Measurements from ENCODE around the gene SLC25A47. TPM values are rescaled to one million over a fixed set of nuclear protein-coding genes. Genes with fewer than 3 reads are reported as not detected.

The SLC25A47 gene
- total RNA-seq, 1 experiment from 2014 or later = 0.13 TPM

- Histone ChIP-seq H2BK120ac (ENCODE audit: low read depth, low read length, poor library complexity, severe bottlenecking) (no peak overlapping the region), H3K23ac (ENCODE audit: insufficient read length, low read depth, low read length) (no peak overlapping the region), H3K18ac (ENCODE audit: insufficient read length, low read depth, low read length) (no peak overlapping the region), H3K23me2 (ENCODE audit: insufficient read length, low read depth, low read length, poor library complexity, severe bottlenecking) (no peaks in the 10 kb centered on the region), H2BK20ac (ENCODE audit: low read depth, low read length, poor library complexity, severe bottlenecking) (no peak overlapping the region), H3K56ac (ENCODE audit: insufficient read length, low read depth, low read length) (no peak overlapping the region), H2BK5ac (ENCODE audit: insufficient read length, low read length) (no peak overlapping the region), H3K27ac (ENCODE audit: insufficient read length, low read depth, low read length) (no peak overlapping the region), H2AK5ac (ENCODE audit: insufficient read length, low read length) (no peak overlapping the region), H3K27me3 (ENCODE audit: insufficient read depth, low read length) (no peaks in the 10 kb centered on the region), H2AFZ (ENCODE audit: low read length) (no peak overlapping the region), H3K79me2 (ENCODE audit: insufficient read depth, low read length) (peaks cover 12% of the 10 kb centered on the region; the same call in 1 of the 2 replicates), H3T11ph (ENCODE audit: low read length) (no peak overlapping the region), H3K4me1 (ENCODE audit: insufficient read depth, low read length) (no peaks in the 10 kb centered on the region; the same call in 1 of the 2 replicates), H3K9ac (ENCODE audit: extremely low read depth, insufficient read length, low read length) (no peak overlapping the region), H4K8ac (replicated peaks; ENCODE audit: insufficient read length, low read depth, low read length) (no peak overlapping the region), H3K9me3 (ENCODE audit: control insufficient read depth, low read depth, low read length) (no peaks in the 10 kb centered on the region), H3K4me2 (ENCODE audit: insufficient read depth, insufficient read length, low read length) (no peak overlapping the region), H4K20me1 (ENCODE audit: control insufficient read depth, insufficient read depth, insufficient read length) (no peaks in the 10 kb centered on the region), H3K79me1 (ENCODE audit: insufficient read depth, low read depth, low read length, poor library complexity, severe bottlenecking) (peaks cover 6% of the 10 kb centered on the region), H2BK12ac (ENCODE audit: insufficient read length, low read depth, low read length) (no peak overlapping the region), H3K14ac (ENCODE audit: insufficient read depth, low read length) (no peak overlapping the region), H4K91ac (ENCODE audit: insufficient read length, low read depth, low read length) (no peak overlapping the region), H3K4ac (ENCODE audit: low read depth, low read length) (no peak overlapping the region), H2BK15ac (ENCODE audit: low read depth, low read length) (no peak overlapping the region), H4K5ac (ENCODE audit: insufficient read length, low read depth, low read length) (no peak overlapping the region)
- H3K36me3 Mint-ChIP-seq (ENCODE audit: insufficient read depth in 1 of 3, low read depth in 3 of 3) = peaks cover 18 to 38% (median 32%) of the 10 kb centered on the region in 3 experiments; a peak in 6 of 7 replicates
- H3K4me1 Mint-ChIP-seq = peaks cover 33 to 44% of the 10 kb centered on the region in 2 experiments
- WGBS (ENCODE audit: extremely low coverage, insufficient read length, low lambda C conversion rate) = no CpG with 5 or more reads among the region's 7 CpGs
- no peaks in the 10 kb centered on the region; a peak in 1 of 5 replicates for H3K9me3 Mint-ChIP-seq
- no peak for DNase-seq
- TF ChIP-seq, protein P1, sequence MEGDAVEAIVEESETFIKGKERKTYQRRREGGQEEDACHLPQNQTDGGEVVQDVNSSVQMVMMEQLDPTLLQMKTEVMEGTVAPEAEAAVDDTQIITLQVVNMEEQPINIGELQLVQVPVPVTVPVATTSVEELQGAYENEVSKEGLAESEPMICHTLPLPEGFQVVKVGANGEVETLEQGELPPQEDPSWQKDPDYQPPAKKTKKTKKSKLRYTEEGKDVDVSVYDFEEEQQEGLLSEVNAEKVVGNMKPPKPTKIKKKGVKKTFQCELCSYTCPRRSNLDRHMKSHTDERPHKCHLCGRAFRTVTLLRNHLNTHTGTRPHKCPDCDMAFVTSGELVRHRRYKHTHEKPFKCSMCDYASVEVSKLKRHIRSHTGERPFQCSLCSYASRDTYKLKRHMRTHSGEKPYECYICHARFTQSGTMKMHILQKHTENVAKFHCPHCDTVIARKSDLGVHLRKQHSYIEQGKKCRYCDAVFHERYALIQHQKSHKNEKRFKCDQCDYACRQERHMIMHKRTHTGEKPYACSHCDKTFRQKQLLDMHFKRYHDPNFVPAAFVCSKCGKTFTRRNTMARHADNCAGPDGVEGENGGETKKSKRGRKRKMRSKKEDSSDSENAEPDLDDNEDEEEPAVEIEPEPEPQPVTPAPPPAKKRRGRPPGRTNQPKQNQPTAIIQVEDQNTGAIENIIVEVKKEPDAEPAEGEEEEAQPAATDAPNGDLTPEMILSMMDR (conservative IDR thresholded peaks at IDR 0.05) = no peak
- H3K27ac Mint-ChIP-seq = peak overlapping the region; percentile 10 to 81 (median 60); a peak in 5 of 7 replicates
- peak overlapping the region in 1 of 2 experiments; percentile 61; a peak in 2 of 5 replicates for H3K4me3 Mint-ChIP-seq
- H3K27me3 Mint-ChIP-seq (ENCODE audit: low read depth) = no peaks in the 10 kb centered on the region
Measured at GRCh38 chr14:100275214-100275613, 47.9 kb upstream of the SLC25A47 start.
